ENCODE measurements around the gene CDT1.

DNA sequence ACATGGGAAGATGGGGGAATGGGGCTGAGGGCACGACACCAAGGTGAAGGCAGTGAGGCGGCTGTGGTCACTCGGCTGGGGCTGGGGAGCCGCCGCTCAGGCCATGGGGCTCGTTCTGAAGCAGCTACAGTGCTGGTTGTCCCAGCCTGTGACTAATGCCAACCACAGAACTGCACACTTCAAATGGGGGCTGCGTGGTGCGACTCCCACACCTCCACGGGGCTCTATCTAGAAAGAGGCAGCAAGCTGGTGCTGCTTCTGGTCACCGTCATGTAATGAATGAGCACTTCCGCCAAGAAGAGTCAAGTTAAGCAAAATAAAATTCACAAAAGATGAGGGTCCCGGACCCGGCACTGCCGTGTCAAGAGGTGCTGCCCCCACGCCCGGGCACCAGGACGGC lies 33.2 kb downstream of the CDT1 start:
- TF ChIP-seq CREM (IDR thresholded peaks at IDR 0.05; ENCODE audit: low read depth) (no peak), POLR2AphosphoS5 (IDR thresholded peaks at IDR 0.05; ENCODE audit: low read length) (no peak), EP300 (IDR thresholded peaks at IDR 0.05; ENCODE audit: borderline replicate concordance in 1 of 2, control insufficient read depth in 1 of 2, low read depth in 2 of 2, low read length in 2 of 2) (no peak), CTCF (IDR thresholded peaks at IDR 0.05 in 2 of 3, conservative IDR thresholded peaks at IDR 0.05 in 1 of 3; ENCODE audit: control insufficient read depth in 2 of 3, extremely low read depth in 1 of 3, insufficient read depth in 1 of 3, low read depth in 3 of 3, low read length in 3 of 3) (no peak), SP1 (IDR thresholded peaks at IDR 0.05; ENCODE audit: low read depth, low read length) (no peak), CHD2 (IDR thresholded peaks at IDR 0.05; ENCODE audit: borderline replicate concordance, low read depth, low read length) (no peak), EGR1 (IDR thresholded peaks at IDR 0.05; ENCODE audit: borderline replicate concordance in 1 of 2, low read depth in 2 of 2, low read length in 2 of 2) (no peak), POLR2A (IDR thresholded peaks at IDR 0.05; ENCODE audit: low read depth, low read length) (no peak), ATF7 (IDR thresholded peaks at IDR 0.05; ENCODE audit: low read depth) (no peak)
- TF ChIP-seq, protein P1, sequence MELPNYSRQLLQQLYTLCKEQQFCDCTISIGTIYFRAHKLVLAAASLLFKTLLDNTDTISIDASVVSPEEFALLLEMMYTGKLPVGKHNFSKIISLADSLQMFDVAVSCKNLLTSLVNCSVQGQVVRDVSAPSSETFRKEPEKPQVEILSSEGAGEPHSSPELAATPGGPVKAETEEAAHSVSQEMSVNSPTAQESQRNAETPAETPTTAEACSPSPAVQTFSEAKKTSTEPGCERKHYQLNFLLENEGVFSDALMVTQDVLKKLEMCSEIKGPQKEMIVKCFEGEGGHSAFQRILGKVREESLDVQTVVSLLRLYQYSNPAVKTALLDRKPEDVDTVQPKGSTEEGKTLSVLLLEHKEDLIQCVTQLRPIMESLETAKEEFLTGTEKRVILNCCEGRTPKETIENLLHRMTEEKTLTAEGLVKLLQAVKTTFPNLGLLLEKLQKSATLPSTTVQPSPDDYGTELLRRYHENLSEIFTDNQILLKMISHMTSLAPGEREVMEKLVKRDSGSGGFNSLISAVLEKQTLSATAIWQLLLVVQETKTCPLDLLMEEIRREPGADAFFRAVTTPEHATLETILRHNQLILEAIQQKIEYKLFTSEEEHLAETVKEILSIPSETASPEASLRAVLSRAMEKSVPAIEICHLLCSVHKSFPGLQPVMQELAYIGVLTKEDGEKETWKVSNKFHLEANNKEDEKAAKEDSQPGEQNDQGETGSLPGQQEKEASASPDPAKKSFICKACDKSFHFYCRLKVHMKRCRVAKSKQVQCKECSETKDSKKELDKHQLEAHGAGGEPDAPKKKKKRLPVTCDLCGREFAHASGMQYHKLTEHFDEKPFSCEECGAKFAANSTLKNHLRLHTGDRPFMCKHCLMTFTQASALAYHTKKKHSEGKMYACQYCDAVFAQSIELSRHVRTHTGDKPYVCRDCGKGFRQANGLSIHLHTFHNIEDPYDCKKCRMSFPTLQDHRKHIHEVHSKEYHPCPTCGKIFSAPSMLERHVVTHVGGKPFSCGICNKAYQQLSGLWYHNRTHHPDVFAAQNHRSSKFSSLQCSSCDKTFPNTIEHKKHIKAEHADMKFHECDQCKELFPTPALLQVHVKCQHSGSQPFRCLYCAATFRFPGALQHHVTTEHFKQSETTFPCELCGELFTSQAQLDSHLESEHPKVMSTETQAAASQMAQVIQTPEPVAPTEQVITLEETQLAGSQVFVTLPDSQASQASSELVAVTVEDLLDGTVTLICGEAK (IDR thresholded peaks at IDR 0.05; ENCODE audit: borderline replicate concordance), result no peak
